ENCODE results near the gene SGSM1. TPM values are rescaled to one million over a fixed set of nuclear protein-coding genes. Genes with fewer than 3 reads are reported as not detected.
A peak's percentile ranks its signal among the peaks of the same experiment; 100 is the strongest.

The SGSM1 gene
- total and polyA plus RNA-seq, 9 of the 15 experiments (the other 6 are each of a cell fraction or from before 2014, with no cell fraction given), result not detected

- Histone ChIP-seq H3K4me3 (no peak overlapping the region), H3K79me2 (ENCODE audit: control insufficient read depth, insufficient read depth, low read length) (no peaks in the 10 kb centered on the region), H3K27me3 (ENCODE audit: control insufficient read depth in 2 of 2, insufficient read depth in 2 of 2, low read length in 2 of 2) (peaks cover 0 to 24% of the 10 kb centered on the region in 2 experiments; a peak in 2 of 5 replicates), H3K4me2 (ENCODE audit: insufficient read depth, low read length) (no peak overlapping the region), H3K36me3 (ENCODE audit: control insufficient read depth, insufficient read depth, low read length) (no peaks in the 10 kb centered on the region), H4K20me1 (replicated peaks; ENCODE audit: control insufficient read depth, insufficient read depth, low read length) (no peaks in the 10 kb centered on the region), H3K9me1 (ENCODE audit: control insufficient read depth, insufficient read depth, low read length) (no peaks in the 10 kb centered on the region), H3K27ac (ENCODE audit: extremely low read depth, low read depth, low read length) (no peak overlapping the region), H2AFZ (ENCODE audit: low read depth, low read length) (peak overlapping the region; percentile 68), H3K9ac (ENCODE audit: insufficient read depth in 1 of 2, low read depth in 2 of 2, low read length in 2 of 2) (no peak overlapping the region), H3K4me1 (replicated peaks in 1 of 2; ENCODE audit: control insufficient read depth in 2 of 2, insufficient read depth in 2 of 2, low read length in 2 of 2) (peaks cover 6 to 7% of the 10 kb centered on the region in 2 experiments; a peak in 4 of 5 replicates), H3K9me3 (replicated peaks; ENCODE audit: control insufficient read depth, insufficient read depth, low read depth, low read length) (no peaks in the 10 kb centered on the region)
- in situ Hi-C loops (cut with MboI) (no loop called here), intact Hi-C loops (cut with micrococcal nuclease) (no loop called here)
- CTCF ChIA-PET (ENCODE audit: low intra/inter-chr PET ratio), result no interaction called here
- DNase-seq (ENCODE audit: extremely low read depth in 1 of 4, low spot score in 3 of 4) (no peak), FAIRE-seq (no peak), ATAC-seq (peak; percentile 41; the same call in 2 of the 3 replicates)
- 17% methylated on average over 3 of the region's 7 CpGs for WGBS (ENCODE audit: insufficient coverage, low coverage, missing lambda C conversion rate)
- POLR2A ChIA-PET, result interaction anchor here (0.6 kb wide), 1 partner anchor 13 kb away, joined by 3 read pairs; no protein-coding TSS in a partner anchor
- TF ChIP-seq CBFB (CRISPR knock-in tag; IDR thresholded peaks at IDR 0.05), result no peak
- no TSS peak for BruUV-seq (replicated peaks)
Measured at GRCh38 chr22:24894998-24895397, 89.0 kb downstream of the SGSM1 start.

GRCh38 chr22:24901448-24901847 lies 95.4 kb downstream of the SGSM1 start:
- in situ Hi-C loops (cut with MboI), result no loop called here
- no peaks in the 10 kb centered on the region for H3K36me3 ChIP-seq (ENCODE audit: control insufficient read depth, insufficient read depth, low read length)
- intact Hi-C loops (cut with micrococcal nuclease), result no loop called here
- TF ChIP-seq L3MBTL2 (IDR thresholded peaks at IDR 0.05) (no peak), MXI1 (IDR thresholded peaks at IDR 0.05; ENCODE audit: low read depth, low read length) (no peak), PATZ1 (CRISPR knock-in tag; IDR thresholded peaks at IDR 0.05; ENCODE audit: borderline replicate concordance) (no peak), MLX (CRISPR knock-in tag; conservative IDR thresholded peaks at IDR 0.05) (no peak), HMG20B (CRISPR knock-in tag; IDR thresholded peaks at IDR 0.05) (no peak), USF1 (CRISPR knock-in tag; IDR thresholded peaks at IDR 0.05) (no peak), ZBTB34 (CRISPR knock-in tag; IDR thresholded peaks at IDR 0.05) (no peak), ZNF121 (CRISPR knock-in tag; conservative IDR thresholded peaks at IDR 0.05) (no peak), MEIS2 (IDR thresholded peaks at IDR 0.05; ENCODE audit: partially characterized antibody) (no peak), KLF1 (tag; IDR thresholded peaks at IDR 0.05) (no peak)

More at GRCh38 chr22:24901448-24901847, 95.4 kb downstream of the SGSM1 start:
- ChIA-PET CTCF (ENCODE audit: low intra/inter-chr PET ratio) (no interaction called here), POLR2A (no interaction called here)
- no peak for ATAC-seq
- DNase-seq (ENCODE audit: extremely low read depth in 1 of 4, low spot score in 3 of 4), result no peak
- no peaks in the 10 kb centered on the region for H4K20me1 ChIP-seq (replicated peaks; ENCODE audit: control insufficient read depth, insufficient read depth, low read length)
- H3K27ac ChIP-seq (ENCODE audit: extremely low read depth, low read depth, low read length), result no peak overlapping the region
- H2AFZ ChIP-seq (ENCODE audit: low read depth, low read length), result no peak overlapping the region
- peaks cover 0 to 14% of the 10 kb centered on the region in 2 experiments; a peak in 3 of 5 replicates for H3K27me3 ChIP-seq (ENCODE audit: control insufficient read depth in 2 of 2, insufficient read depth in 2 of 2, low read length in 2 of 2)
- no peaks in the 10 kb centered on the region for H3K79me2 ChIP-seq (ENCODE audit: control insufficient read depth, insufficient read depth, low read length)
- no peaks in the 10 kb centered on the region for H3K9me1 ChIP-seq (ENCODE audit: control insufficient read depth, insufficient read depth, low read length)
- no peaks in the 10 kb centered on the region for H3K4me1 ChIP-seq (replicated peaks in 1 of 2; ENCODE audit: control insufficient read depth in 2 of 2, insufficient read depth in 2 of 2, low read length in 2 of 2)
- H3K9ac ChIP-seq (ENCODE audit: insufficient read depth in 1 of 2, low read depth in 2 of 2, low read length in 2 of 2), result no peak overlapping the region
- no peak for FAIRE-seq
- WGBS (ENCODE audit: insufficient coverage, low coverage, missing lambda C conversion rate), result 0% methylated on average over 2 of the region's 2 CpGs
- no peak overlapping the region for H3K4me2 ChIP-seq (ENCODE audit: insufficient read depth, low read length)
- H3K4me3 ChIP-seq, result no peak overlapping the region
- H3K9me3 ChIP-seq (replicated peaks; ENCODE audit: control insufficient read depth, insufficient read depth, low read depth, low read length), result no peaks in the 10 kb centered on the region
- BruUV-seq (replicated peaks), result no TSS peak
